Stomach (tissue), 4 donors: Measurements from ENCODE around the gene CHD8.

Source experiments
- EP300 ChIP-seq: sonication (generic); formaldehyde crosslinking; IDR thresholded peaks from one replicate; pipeline ENCODE4 v1.6.1; 2017; ENCODE audit warnings: antibody characterized with exemption
- POLR2A ChIP-seq, 4 donors: fragments of 450-650 bp; IDR thresholded peaks; one replicate each; pipeline ENCODE4 v1.6.1; 2016; ENCODE audit warnings: antibody characterized with exemption in 4 of 4, control low read depth in 2 of 4, mild to moderate bottlenecking in 1 of 4, moderate library complexity in 1 of 4
- POLR2AphosphoS5 ChIP-seq, 3 donors: sonication (generic); formaldehyde crosslinking; IDR thresholded peaks; one replicate each; pipeline ENCODE4 v1.6.1; 2016; ENCODE audit warnings: antibody characterized with exemption in 3 of 3
- TF ChIP-seq, protein P1 (sequence below), 7 experiments: fragments of 450-650 bp in 4 of 7; fragments of 200-600 bp in 3 of 7; sonication (generic) in 3 of 7; IDR thresholded peaks; one replicate each; pipeline ENCODE4 v1.5.1; 2016 to 2019; ENCODE audit warnings: antibody characterized with exemption in 7 of 7, control low read depth in 2 of 7, mild to moderate bottlenecking in 1 of 7

GRCh38 chr14:21350539-21350938, 105.4 kb downstream of the CHD8 start:
- TF ChIP-seq, protein P1, sequence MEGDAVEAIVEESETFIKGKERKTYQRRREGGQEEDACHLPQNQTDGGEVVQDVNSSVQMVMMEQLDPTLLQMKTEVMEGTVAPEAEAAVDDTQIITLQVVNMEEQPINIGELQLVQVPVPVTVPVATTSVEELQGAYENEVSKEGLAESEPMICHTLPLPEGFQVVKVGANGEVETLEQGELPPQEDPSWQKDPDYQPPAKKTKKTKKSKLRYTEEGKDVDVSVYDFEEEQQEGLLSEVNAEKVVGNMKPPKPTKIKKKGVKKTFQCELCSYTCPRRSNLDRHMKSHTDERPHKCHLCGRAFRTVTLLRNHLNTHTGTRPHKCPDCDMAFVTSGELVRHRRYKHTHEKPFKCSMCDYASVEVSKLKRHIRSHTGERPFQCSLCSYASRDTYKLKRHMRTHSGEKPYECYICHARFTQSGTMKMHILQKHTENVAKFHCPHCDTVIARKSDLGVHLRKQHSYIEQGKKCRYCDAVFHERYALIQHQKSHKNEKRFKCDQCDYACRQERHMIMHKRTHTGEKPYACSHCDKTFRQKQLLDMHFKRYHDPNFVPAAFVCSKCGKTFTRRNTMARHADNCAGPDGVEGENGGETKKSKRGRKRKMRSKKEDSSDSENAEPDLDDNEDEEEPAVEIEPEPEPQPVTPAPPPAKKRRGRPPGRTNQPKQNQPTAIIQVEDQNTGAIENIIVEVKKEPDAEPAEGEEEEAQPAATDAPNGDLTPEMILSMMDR (IDR thresholded peaks at IDR 0.05): no peak
- TF ChIP-seq EP300 (no peak), POLR2A (IDR thresholded peaks at IDR 0.05) (no peak), POLR2AphosphoS5 (IDR thresholded peaks at IDR 0.05) (no peak)
